Measurements from ENCODE around the gene SECTM1.
"Not testable (repeated sequence)": the region's sequence is repeated elsewhere in the genome, so short reads cannot be mapped to it uniquely, and the experiment has no call there.

SECTM1 gene

DNA sequence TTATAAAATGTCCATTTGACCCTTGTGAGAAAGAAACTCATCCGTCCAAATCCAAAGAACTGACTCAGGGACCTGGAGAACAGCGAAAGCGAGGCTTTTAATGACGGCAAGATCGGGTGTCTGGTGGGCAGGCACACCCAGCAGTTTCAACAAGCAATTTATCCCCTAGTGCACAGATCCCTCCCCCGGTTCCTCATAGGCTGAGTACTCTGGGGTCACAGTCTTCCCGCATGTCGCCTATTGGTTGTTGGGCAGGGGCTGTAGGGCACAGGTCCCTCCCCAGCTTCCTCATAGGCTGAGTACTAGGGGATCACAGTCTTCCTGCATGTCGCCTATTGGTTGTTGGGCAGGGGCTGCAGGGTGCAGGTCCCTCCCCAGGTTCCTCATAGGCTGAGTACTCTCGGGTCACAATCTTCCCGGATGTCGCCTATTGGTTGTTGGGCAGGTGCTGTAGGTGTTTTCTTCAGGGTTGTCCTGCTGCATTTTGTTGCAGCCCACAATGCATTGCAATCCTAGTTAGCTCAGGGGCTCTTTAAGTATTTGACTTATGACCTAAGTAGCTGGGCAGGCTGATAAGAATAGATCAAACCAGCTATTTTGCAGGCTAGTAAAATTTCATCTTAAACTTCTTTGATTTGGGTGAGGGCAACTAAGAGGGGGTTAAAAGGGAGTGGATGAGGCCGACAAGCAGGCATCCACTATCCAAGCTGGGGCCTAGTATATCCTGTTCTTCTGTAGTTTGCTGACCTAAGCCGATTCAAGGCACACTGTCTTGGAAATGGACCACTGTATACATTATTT, 34.4 kb upstream of the SECTM1 start:
- no peak for DNase-seq

DNA sequence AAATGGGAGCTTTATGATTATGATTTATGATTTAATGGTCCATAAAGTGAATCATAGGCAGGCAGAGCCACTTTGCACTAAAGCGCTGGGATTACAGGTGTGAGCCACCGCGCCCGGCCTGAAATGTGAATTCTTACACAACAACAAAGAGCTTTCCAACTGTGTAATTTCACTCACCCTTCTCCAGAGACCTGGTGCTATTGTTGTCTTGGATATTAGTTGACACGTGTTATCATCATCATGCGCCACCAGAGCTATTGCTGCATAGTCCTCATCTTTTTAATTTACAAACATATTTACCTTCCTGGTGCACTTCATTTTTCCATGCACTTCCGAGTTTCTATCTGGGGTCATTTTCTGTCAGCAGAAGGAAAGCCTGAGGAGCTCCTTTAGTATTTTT, 33.2 kb upstream of the SECTM1 start:
- no peak for DNase-seq

DNA sequence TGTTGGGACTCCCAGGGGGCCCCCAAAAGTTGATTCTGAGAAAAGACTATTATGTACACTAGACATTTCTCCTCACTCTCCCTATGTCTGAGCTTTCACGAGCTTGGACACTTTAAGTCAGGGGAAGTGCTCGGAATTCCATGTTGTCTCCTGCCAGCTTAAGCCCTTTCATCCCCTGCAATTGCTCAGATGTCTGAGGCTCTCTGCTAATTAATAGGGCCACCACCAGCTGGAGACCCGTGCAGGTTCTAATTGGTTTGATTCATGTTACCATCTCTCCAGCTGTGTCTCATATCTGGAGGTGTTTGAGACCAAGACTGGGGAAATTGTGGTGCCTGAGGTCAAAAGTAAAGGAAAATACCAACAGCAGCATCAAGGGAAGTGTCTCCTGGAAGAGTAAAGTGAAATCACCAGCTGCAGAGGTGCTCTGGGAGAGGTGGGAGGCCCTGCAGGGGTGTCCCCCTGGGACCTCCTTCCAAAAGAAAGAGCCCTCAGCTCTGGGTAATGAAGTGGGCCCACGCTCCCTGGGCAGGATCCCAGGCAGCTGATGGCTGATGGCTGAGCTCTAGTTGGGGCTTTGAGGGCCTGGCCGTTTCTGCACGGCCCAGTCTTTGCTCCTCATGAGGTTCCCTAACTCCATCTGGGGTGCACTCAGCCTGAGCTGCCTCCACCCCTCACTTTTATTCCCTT, 32.2 kb upstream of the SECTM1 start:
- DNase-seq: no peak

DNA sequence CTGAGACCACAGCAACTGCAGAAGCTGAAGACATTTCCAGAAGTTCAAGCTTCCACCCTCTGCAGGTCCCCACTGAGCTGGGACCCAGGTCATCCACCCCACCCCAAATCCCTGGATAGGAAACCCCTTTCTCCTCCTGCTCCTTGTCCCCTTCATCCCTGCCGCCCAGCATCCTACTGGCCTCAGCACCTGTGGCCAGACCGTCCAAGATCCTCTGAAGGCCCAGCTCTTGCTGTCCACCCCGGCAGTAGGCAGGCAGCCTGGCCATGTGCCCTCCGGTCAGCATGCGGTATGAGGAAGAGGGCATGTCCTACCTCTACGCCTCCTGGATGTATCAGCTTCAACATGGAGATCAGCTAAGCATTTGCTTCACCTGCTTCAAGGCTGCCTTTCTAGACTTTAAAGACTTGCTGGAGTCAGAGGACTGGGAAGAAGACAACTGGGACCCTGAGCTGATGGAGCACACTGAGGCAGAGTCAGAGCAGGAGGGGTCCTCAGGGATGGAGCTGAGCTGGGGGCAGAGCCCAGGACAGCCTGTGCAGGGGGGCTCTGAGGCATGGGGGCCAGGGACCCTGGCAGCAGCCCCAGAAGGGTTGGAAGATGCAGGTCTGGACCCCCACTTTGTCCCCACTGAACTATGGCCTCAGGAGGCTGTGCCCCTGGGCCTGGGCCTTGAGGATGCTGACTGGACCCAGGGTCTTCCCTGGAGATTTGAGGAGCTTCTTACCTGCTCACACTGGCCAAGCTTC, 28.5 kb upstream of the SECTM1 start:
- no peak for DNase-seq

DNA sequence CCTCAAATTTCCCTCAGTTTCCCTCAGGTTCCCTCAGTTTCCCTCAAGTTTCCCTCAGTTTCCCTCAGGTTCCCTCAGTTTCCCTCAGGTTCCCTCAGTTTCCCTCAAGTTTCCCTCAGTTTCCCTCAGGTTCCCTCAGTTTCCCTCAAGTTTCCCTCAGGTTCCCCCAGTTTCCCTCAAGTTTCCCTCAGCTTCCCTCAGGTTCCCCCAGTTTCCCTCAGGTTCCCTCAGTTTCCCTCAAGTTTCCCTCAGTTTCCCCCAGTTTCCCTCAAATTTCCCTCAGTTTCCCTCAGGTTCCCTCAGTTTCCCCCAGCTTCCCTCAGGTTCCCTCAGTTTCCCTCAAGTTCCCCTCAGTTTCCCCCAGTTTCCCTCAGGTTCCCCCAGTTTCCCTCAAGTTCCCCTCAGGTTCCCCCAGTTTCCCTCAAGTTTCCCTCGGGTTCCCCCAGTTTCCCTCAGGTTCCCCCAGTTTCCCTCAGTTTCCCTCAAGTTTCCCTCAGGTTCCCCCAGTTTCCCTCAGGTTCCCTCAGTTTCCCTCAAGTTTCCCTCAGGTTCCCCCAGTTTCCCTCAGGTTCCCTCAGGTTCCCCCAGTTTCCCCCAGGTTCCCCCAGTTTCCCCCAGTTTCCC, 26.0 kb upstream of the SECTM1 start:
- DNase-seq: not testable (repeated sequence)

DNA sequence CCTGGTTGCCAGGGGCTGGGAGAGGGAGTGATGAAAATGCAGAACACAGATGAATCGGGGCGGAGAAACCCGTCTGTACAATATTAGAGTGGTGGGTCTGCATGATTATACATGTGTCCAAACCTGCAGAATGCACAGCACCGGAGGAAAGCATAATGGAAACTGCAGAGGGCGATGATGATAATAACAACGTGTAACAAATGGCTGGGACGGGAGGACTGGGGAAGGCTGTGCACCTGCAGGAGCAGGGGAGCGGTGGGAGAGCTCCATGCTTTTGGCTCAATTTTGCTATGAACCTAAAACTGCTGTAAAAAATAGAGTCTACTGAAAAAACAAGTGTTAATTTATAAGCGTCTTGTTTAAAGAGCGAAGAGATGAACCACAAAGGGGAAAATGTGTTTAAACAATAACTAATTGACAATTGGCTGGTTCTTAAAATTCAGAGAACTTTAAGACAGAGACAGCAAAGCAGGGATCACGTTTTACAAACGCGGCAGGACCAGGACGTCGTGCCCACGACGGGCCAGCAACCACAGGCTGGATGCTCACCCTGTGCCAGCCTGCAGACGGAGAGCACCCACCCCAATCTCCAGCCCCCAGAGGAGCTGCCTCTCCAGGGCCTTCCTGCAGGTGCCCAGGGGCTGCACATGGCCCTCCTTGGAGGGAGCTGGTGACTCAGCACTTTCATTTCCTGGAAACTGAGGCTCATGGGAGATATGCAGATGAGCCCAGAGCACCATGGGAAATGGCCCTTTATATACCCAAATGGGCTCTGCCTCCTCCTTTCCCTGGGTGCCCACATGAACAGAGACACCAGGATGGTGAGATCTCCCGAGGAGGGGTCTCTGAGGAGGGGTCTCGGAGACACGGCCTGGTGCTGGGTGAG, 25.1 kb upstream of the SECTM1 start, which contains the start of gene TEX19:
TSS of gene TEX19 (plus strand) at position 783 of the 886 bp plus-strand sequence. CDS start 2,904 bp downstream, outside the sequence.
- peak; percentile 74 for DNase-seq

- DNase-seq: no peak
These were observed 23.8 kb upstream of the SECTM1 start for GRCh38 chr17:82357394-82357793.

DNA sequence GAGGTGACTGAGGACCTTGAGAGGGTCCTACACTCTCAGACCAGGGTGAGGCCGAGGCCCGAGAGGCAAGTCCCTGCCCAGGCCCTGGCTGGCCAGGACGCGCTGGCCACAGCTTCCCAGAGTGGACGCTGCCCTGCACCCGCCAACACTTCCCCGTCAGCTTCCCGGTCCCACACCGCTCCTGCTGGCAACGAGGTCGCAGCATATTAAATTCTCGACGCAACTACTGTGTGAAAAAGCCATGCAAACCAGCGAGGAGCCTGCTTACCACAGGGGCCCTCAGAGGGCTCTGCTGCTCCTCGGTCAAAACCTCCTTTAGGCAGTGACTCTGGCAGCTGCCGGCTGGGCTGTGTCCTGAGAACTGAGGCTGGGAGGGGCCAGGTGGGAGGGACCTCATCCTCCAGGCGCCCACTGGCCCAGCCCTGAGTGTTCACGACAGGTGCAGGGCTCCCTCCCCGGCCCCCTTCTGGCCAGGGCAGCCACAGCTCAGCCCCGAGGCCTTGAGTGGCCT, 23.3 kb upstream of the SECTM1 start:
- DNase-seq: peak; percentile 50

- DNase-seq: no peak
These were observed 22.3 kb upstream of the SECTM1 start for GRCh38 chr17:82355770-82356427.

- DNase-seq: no peak
These were observed 21.3 kb upstream of the SECTM1 start for GRCh38 chr17:82354804-82355308.

DNA sequence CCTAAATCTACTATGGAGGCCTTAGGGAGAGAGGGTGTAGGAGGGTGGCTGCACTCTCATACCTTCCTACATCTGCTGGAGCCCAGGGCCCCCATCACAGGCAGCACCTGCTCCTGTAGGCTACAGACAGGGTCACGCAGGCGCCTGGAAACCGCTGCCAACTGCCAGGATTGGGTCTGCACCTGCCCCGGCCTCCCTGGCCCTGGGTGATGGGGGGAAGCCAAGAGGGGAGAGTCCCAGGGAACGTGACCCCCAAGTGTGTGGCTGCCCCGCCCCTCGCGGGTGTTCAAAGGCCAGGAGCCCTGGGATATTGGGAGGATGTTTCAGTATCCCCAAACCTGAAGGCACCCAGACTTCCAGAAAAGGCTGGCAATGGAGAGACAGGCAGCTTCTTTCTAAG, 19.9 kb upstream of the SECTM1 start:
- peak; percentile 84 for DNase-seq

- peak; percentile 89 for DNase-seq
These were observed 18.3 kb upstream of the SECTM1 start for GRCh38 chr17:82351713-82352488.

DNA sequence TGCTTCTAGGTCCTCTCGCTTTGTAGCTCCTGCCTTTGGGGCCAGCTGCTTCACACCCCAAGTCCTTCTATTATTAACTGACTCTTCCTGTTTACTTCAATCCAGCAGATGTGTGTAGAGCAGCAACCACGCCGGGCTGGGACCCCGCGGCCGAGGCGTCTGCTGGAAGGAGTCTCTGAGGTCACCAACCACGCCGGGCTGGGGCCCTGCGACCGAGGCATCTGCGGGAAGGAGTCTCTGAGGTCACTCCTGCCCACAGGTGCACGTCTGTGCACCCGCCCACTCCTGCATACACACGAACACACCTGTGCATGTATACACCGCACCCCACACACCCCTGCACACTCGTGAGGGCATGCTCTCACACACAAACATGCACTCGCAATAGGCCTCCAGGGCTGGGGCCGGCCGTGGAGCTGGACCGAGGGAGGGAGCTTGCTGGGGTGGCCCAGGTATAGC, 17.7 kb upstream of the SECTM1 start:
- DNase-seq: peak; percentile 40

DNA sequence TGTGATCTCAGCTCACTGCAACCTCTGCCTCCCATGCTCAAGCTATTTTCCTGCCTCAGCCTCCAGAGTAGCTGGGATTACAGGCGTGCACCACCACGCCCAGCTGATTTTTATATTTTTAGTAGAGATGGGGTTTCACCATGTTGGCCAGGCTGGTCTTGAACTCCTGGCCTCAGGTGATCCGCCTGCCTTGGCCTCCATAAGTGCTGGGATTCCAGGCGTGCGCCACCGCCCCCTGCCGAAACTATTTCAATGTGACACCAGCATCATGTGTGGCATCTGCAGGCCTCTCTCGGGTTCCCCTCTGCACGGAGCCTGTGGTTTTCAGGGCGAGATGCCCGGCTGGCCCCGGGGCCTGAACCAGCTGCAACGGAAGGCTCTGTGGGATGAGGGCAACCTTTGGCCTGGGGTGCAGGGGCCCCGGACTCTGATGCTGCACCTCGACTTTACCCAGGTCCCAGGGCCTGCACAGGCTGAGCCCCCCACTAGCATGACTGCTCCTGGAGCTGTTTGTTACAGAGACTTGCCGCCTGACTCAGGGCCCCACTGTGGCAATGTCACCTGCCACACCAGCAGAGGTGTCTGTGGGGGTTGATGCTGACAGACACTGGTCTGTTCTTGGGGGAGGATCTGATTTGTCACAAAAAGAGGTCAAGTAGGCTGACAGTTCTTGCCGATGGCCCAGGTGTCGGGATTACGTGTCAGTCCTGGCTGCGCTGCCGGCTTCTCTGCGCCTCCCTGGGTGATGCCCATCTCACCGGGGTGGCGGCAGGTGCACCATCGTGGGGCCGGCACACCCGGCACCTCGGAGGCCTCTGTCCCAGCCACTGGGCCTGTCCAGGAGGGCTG, 16.8 kb upstream of the SECTM1 start:
- peak; percentile 24 for DNase-seq

DNA sequence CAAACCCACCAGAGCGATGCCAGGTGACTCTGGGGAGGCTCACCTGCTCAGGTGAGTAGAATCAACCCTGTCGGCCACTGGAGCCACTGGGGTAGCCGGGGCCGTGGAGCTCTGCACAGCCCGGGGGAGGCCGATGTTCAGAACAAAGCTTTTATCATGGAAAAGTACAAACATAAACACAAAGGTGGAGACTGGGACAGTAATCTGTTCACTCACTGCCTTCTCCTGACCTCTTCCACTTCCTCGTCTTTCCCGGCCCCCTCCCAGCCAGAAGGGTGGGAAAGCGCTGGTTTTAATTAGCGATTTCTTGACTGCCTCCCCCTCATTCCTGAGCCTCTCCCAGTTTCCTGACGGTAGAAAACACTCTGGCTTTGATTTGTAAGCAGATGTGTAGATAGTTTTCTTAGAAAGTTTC, 15.7 kb upstream of the SECTM1 start:
- no peak for DNase-seq

GRCh38 chr17:82348866-82349265, 15.3 kb upstream of the SECTM1 start:
- DNase-seq: no peak

GRCh38 chr17:82348434-82348833, 14.9 kb upstream of the SECTM1 start:
- DNase-seq: no peak

DNA sequence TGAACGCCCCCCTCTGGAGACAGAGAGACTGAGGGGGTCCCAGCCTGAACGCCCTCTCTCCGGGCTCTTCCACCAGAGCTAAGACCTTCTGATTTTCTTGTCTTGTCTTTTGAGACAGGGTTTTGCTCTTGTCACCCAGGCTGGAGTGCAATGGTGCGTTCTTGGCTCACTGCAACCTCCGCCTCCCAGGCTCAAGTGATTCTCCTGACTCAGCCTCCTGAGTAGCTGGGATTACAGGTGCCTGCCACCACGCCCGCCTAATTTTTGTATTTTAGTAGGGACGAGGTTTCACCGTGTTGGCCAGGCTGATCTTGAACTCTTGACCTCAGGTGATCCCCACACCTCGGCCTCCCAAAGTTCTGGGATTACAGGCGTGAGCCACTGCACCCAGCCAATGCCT, 14.4 kb upstream of the SECTM1 start:
- not testable (repeated sequence) for DNase-seq

Measured in SHP77 treated with DMSO at 0.1 percent for 48 hours (cell line).